MCF 10A (cell line): ENCODE data around the gene KANSL3. TPM values are rescaled to one million over a fixed set of nuclear protein-coding genes. Genes with fewer than 3 reads are reported as not detected.

Source experiments
- BruUV-seq: library from RNA; stranded (reverse); fragments of 400-500 nt; replicated peaks from 2 replicates; lab custom pipeline; 2021; lab: Mats Ljungman, UMichigan
- CTCF ChIA-PET: fragments of 300-600 bp; sonication (Branson Sonifier 250); formaldehyde crosslinking; extraction: SDS; loops from one replicate; lab custom pipeline; 2021; ENCODE audit warnings: antibody characterized with exemption, inconsistent platforms; lab: Yijun Ruan, JAX
- POLR2A ChIA-PET: fragments of 300-600, 350-650 bp; sonication (Branson Sonifier 250); formaldehyde crosslinking; extraction: SDS; loops from one replicate; lab custom pipeline; 2020; ENCODE audit warnings: antibody characterized with exemption, inconsistent platforms; lab: Yijun Ruan, JAX
- DNase-seq: peaks from one replicate; pipeline ENCODE4 v3.0.0-alpha.2; 2018; ENCODE audit not compliant: unreplicated experiment
- H3K27ac Mint-ChIP-seq: one replicate; pipeline ENCODE4 v1.8.0; 2022; ENCODE audit warnings: mild to moderate bottlenecking, low read depth, mixed read lengths; ENCODE audit not compliant: unreplicated experiment
- H3K27me3 Mint-ChIP-seq: one replicate; pipeline ENCODE4 v1.8.0; 2022; ENCODE audit warnings: mixed read lengths; ENCODE audit not compliant: insufficient read depth, unreplicated experiment
- H3K36me3 Mint-ChIP-seq: one replicate; pipeline ENCODE4 v1.8.0; 2022; ENCODE audit warnings: mild to moderate bottlenecking, moderate library complexity, mixed read lengths; ENCODE audit not compliant: insufficient read depth, unreplicated experiment
- H3K4me1 Mint-ChIP-seq: one replicate; pipeline ENCODE4 v1.8.0; 2022; ENCODE audit warnings: mixed read lengths; ENCODE audit not compliant: insufficient read depth, unreplicated experiment
- H3K4me3 Mint-ChIP-seq: one replicate; pipeline ENCODE4 v1.8.0; 2022; ENCODE audit warnings: mild to moderate bottlenecking, moderate library complexity, mixed read lengths; ENCODE audit not compliant: unreplicated experiment
- H3K9me3 Mint-ChIP-seq: one replicate; pipeline ENCODE4 v1.8.0; 2022; ENCODE audit warnings: mixed read lengths; ENCODE audit not compliant: unreplicated experiment
- CTCF ChIP-seq: fragments of 200-600 bp; IDR thresholded peaks from one replicate; pipeline ENCODE4 v1.8.0; 2022; ENCODE audit warnings: antibody characterized with exemption, mild to moderate bottlenecking; ENCODE audit not compliant: unreplicated experiment
- intact Hi-C: fragments of 100-400 bp; cut with micrococcal nuclease; formaldehyde crosslinking; loops from 2 replicates; pipeline ENCODE4 v1.14.1; 2022
- total RNA-seq: library from RNA; stranded (reverse); gene quantifications from 2 replicates; pipeline ENCODE4 v1.2.3, GENCODE V29; 2022

Gene KANSL3
- total RNA-seq, 1 experiment from 2014 or later: 41.4 TPM

- Mint-ChIP-seq H3K36me3 (peaks cover 12% of the 10 kb centered on the region), H3K9me3 (no peaks in the 10 kb centered on the region), H3K27me3 (no peaks in the 10 kb centered on the region), H3K4me3 (no peak overlapping the region), H3K27ac (no peak overlapping the region), H3K4me1 (peaks cover 6% of the 10 kb centered on the region)
- intact Hi-C loops: no loop called here
- POLR2A ChIA-PET: no interaction called here
- BruUV-seq: no TSS peak
- CTCF ChIA-PET: interaction anchor here (0.6 to 1.3 kb wide), 3 partner anchors 25 to 311 kb away, joined by 3 to 5 read pairs (median 3); no protein-coding TSS in a partner anchor
- no peak for TF ChIP-seq CTCF
- no peak for DNase-seq
Observed at GRCh38 chr2:96579422-96579821, 58.7 kb downstream of the KANSL3 start.

- Mint-ChIP-seq H3K36me3 (peaks cover 5% of the 10 kb centered on the region), H3K4me1 (no peaks in the 10 kb centered on the region), H3K4me3 (no peak overlapping the region), H3K27me3 (no peaks in the 10 kb centered on the region), H3K27ac (no peak overlapping the region), H3K9me3 (no peaks in the 10 kb centered on the region)
- CTCF ChIA-PET: no interaction called here
- no TSS peak for BruUV-seq
- DNase-seq: no peak
- intact Hi-C loops: no loop called here
- no peak for TF ChIP-seq CTCF
- POLR2A ChIA-PET: no interaction called here
Observed at GRCh38 chr2:96578731-96579130, 59.4 kb downstream of the KANSL3 start.

- no peak for TF ChIP-seq CTCF
- no peaks in the 10 kb centered on the region for H3K4me1 Mint-ChIP-seq
- no peak overlapping the region for H3K27ac Mint-ChIP-seq
- H3K4me3 Mint-ChIP-seq: no peak overlapping the region
- no peaks in the 10 kb centered on the region for H3K9me3 Mint-ChIP-seq
- ChIA-PET POLR2A (no interaction called here), CTCF (interaction anchor here (0.6 to 0.9 kb wide), 2 partner anchors 69 to 120 kb away, joined by 3 read pairs; no protein-coding TSS in a partner anchor)
- peaks cover 5% of the 10 kb centered on the region for H3K36me3 Mint-ChIP-seq
- intact Hi-C loops: no loop called here
- no peaks in the 10 kb centered on the region for H3K27me3 Mint-ChIP-seq
- BruUV-seq: no TSS peak
- no peak for DNase-seq
Observed at GRCh38 chr2:96577501-96577900, 60.6 kb downstream of the KANSL3 start.

GRCh38 chr2:96575785-96576456 lies 62.2 kb downstream of the KANSL3 start:
- H3K4me3 Mint-ChIP-seq: no peak overlapping the region
- no peaks in the 10 kb centered on the region for H3K4me1 Mint-ChIP-seq
- peaks cover 5% of the 10 kb centered on the region for H3K36me3 Mint-ChIP-seq
- no TSS peak for BruUV-seq
- intact Hi-C loops: no loop called here
- ChIA-PET POLR2A (interaction anchor here (0.6 kb wide), 1 partner anchor 152 kb away, joined by 3 read pairs; no protein-coding TSS in a partner anchor), CTCF (interaction anchor here (0.5 to 0.6 kb wide), 2 partner anchors 23 to 536 kb away, joined by 3 read pairs; no protein-coding TSS in a partner anchor)
- H3K9me3 Mint-ChIP-seq: no peaks in the 10 kb centered on the region
- DNase-seq: no peak
- no peaks in the 10 kb centered on the region for H3K27me3 Mint-ChIP-seq
- H3K27ac Mint-ChIP-seq: no peak overlapping the region
- no peak for TF ChIP-seq CTCF
